Body of pancreas (tissue), 4 donors: ENCODE measurements around the gene SLC10A6. TPM values are rescaled to one million over a fixed set of nuclear protein-coding genes. Genes with fewer than 3 reads are reported as not detected.

Experiments
- ATAC-seq: fragments of 150-250 bp; one replicate; pipeline ENCODE4 v1.9.1; 2016
- DNase-seq, 4 donors: peaks; one replicate each; pipeline ENCODE4 v3.0.0-alpha.2; 2019
- H3K27ac ChIP-seq, 4 donors: fragments of 200-600 bp; sonication (generic); 1 replicate in 3 of 4; 2 replicates in 1 of 4; pipeline versions ENCODE4 v1.5.1 to v1.6.1; 2016 to 2019; ENCODE audit warnings: mild to moderate bottlenecking in 1 of 4, mixed read lengths in 1 of 4, moderate library complexity in 1 of 4
- H3K27me3 ChIP-seq, 2 donors: fragments of 200-600 bp; sonication (generic); one replicate each; pipeline ENCODE4 v1.6.0; 2016; ENCODE audit warnings: mild to moderate bottlenecking in 1 of 2
- H3K36me3 ChIP-seq, 2 donors: fragments of 200-600 bp; sonication (generic); replicated peaks in 1 of 2; 2 replicates each; pipeline ENCODE4 v1.5.1; 2016; ENCODE audit warnings: low read depth in 2 of 2; ENCODE audit not compliant: insufficient read depth in 1 of 2
- H3K4me1 ChIP-seq: fragments of 200-600 bp; sonication (generic); one replicate; pipeline ENCODE4 v1.6.0; 2016
- H3K4me3 ChIP-seq, 2 donors: fragments of 200-600 bp; sonication (generic); 1 replicate in 1 of 2; 2 replicates in 1 of 2; pipeline ENCODE4 v1.5.1; 2016 to 2019
- H3K9me3 ChIP-seq, 3 donors: fragments of 200-600 bp; sonication (generic); 1 replicate in 2 of 3; 2 replicates in 1 of 3; pipeline ENCODE4 v1.5.1; 2016
- CTCF ChIP-seq, 7 experiments: fragments of 450-650 bp in 4 of 7; fragments of 200-600 bp in 3 of 7; sonication (generic) in 3 of 7; IDR thresholded peaks; one replicate each; pipeline ENCODE4 v1.5.1; 2016 to 2019; ENCODE audit warnings: antibody characterized with exemption in 7 of 7
- POLR2A ChIP-seq, 3 donors: fragments of 450-650 bp; IDR thresholded peaks; one replicate each; pipeline ENCODE4 v1.6.1; 2016; ENCODE audit warnings: antibody characterized with exemption in 3 of 3, mild to moderate bottlenecking in 2 of 3
- WGBS, 2 donors: methylation state at CpG; one replicate each; pipeline ENCODE4 v1.1.5; 2017; 5-methylcytosine and 5-hydroxymethylcytosine counted together
- intact Hi-C: fragments of 100-400 bp; cut with DNase I; formaldehyde crosslinking; loops from one replicate; pipeline ENCODE4 v1.15.1; 2023
- total RNA-seq, 2 donors: library from RNA; depleted of rRNA; stranded (reverse); fragments of >200 nt; gene quantifications; one replicate each; pipeline ENCODE4 v1.1.0, GENCODE V29; 2016

The SLC10A6 gene
- total RNA-seq, 2 donors from 2014 or later = 0.66 to 2.3 TPM

- ATAC-seq = no peak
- intact Hi-C loops = no loop called here
These were observed 21.4 kb upstream of the SLC10A6 start for GRCh38 chr4:86870442-86871069.

GRCh38 chr4:86857341-86858052 is 8.3 kb upstream of the SLC10A6 start:
- no peak for TF ChIP-seq CTCF (IDR thresholded peaks at IDR 0.05)
- TF ChIP-seq POLR2A (IDR thresholded peaks at IDR 0.05) = no peak
- Histone ChIP-seq H3K36me3 (no peaks in the 10 kb centered on the region), H3K4me3 (no peak overlapping the region), H3K27ac (no peak overlapping the region), H3K9me3 (no peaks in the 10 kb centered on the region), H3K27me3 (no peaks in the 10 kb centered on the region), H3K4me1 (no peaks in the 10 kb centered on the region)
- intact Hi-C loops = no loop called here
- DNase-seq (no peak), ATAC-seq (no peak)
- WGBS, 2 donors = 81 to 85% methylated on average over 8 of the region's 8 CpGs

More at GRCh38 chr4:86870442-86871069, 21.4 kb upstream of the SLC10A6 start:
- H3K9me3 ChIP-seq = no peaks in the 10 kb centered on the region
- WGBS, 2 donors = 71 to 86% methylated on average over 9 of the region's 9 CpGs
- no peaks in the 10 kb centered on the region for H3K4me1 ChIP-seq
- TF ChIP-seq POLR2A (IDR thresholded peaks at IDR 0.05) = no peak
- no peak for TF ChIP-seq CTCF (IDR thresholded peaks at IDR 0.05)
- H3K27me3 ChIP-seq = no peaks in the 10 kb centered on the region
- no peak overlapping the region for H3K27ac ChIP-seq
- no peak overlapping the region for H3K4me3 ChIP-seq
- no peaks in the 10 kb centered on the region for H3K36me3 ChIP-seq
- no peak for DNase-seq

GRCh38 chr4:86856896-86857295 is 7.7 kb upstream of the SLC10A6 start:
- ATAC-seq = no peak
- 28 to 59% methylated on average over 1 of the region's 1 CpG for WGBS, 2 donors
- TF ChIP-seq POLR2A (IDR thresholded peaks at IDR 0.05) (no peak), CTCF (IDR thresholded peaks at IDR 0.05) (no peak)
- H3K9me3 ChIP-seq = no peaks in the 10 kb centered on the region
- H3K4me1 ChIP-seq = no peaks in the 10 kb centered on the region
- no peaks in the 10 kb centered on the region for H3K27me3 ChIP-seq
- intact Hi-C loops = no loop called here
- H3K27ac ChIP-seq = no peak overlapping the region
- no peaks in the 10 kb centered on the region for H3K36me3 ChIP-seq
- H3K4me3 ChIP-seq = no peak overlapping the region
- DNase-seq = no peak

DNA sequence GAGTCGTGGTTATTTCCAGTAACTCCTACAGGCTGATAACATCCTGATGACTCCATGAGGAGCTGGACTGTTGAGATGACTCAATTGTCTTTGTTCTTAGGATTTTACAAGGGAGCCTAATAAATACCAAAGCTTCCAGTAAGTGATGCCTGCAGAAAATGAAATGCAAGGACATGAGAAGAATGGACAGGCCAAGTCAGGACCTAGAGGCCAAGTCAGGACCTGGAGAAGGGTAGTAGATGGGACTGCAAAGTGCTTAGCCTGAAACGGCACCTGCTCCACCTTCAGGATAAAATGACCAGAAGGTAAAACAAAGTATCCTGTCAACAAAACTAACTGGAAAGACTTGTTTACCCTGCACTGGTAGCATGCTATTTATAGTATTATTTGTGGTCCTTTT is 6.4 kb upstream of the SLC10A6 start:
- no peak overlapping the region for H3K27ac ChIP-seq
- no peak overlapping the region for H3K4me3 ChIP-seq
- no peaks in the 10 kb centered on the region for H3K27me3 ChIP-seq
- TF ChIP-seq POLR2A (IDR thresholded peaks at IDR 0.05) = no peak
- no peak for TF ChIP-seq CTCF (IDR thresholded peaks at IDR 0.05)
- intact Hi-C loops = no loop called here
- WGBS, 2 donors = 55 to 59% methylated on average over 2 of the region's 2 CpGs
- H3K36me3 ChIP-seq = no peaks in the 10 kb centered on the region
- DNase-seq (no peak), ATAC-seq (no peak)
- H3K9me3 ChIP-seq = no peaks in the 10 kb centered on the region
- H3K4me1 ChIP-seq = no peaks in the 10 kb centered on the region

DNA sequence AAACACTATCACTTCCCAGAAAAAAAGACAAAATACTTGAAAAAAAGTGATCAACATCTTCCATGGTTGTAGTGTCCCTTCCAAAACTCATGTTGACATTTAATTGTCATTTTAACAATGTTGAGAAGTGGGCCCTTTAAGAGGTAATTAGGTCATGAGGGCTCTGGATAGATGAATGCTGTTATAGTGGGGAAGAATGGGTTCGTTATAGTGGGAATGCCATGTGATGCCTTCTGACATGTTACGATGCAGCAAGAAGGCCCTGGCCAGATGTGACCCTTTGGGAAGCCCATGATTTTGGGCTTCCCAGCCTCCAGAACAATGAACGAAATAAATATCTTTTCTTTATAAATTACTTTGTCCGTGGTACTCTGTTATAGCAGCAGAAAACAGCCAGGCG is 4.0 kb upstream of the SLC10A6 start:
- intact Hi-C loops = no loop called here
- H3K36me3 ChIP-seq = no peaks in the 10 kb centered on the region
- TF ChIP-seq CTCF (IDR thresholded peaks at IDR 0.05) (no peak), POLR2A (IDR thresholded peaks at IDR 0.05) (no peak)
- H3K27ac ChIP-seq = no peak overlapping the region
- no peak for DNase-seq
- H3K9me3 ChIP-seq = no peaks in the 10 kb centered on the region
- no peaks in the 10 kb centered on the region for H3K4me1 ChIP-seq
- no peaks in the 10 kb centered on the region for H3K27me3 ChIP-seq
- no peak for ATAC-seq
- WGBS, 2 donors = 75 to 85% methylated on average over 5 of the region's 5 CpGs
- H3K4me3 ChIP-seq = no peak overlapping the region
